GM23248 (cell line): ENCODE measurements around the gene HBA2. TPM values are rescaled to one million over a fixed set of nuclear protein-coding genes. Genes with fewer than 3 reads are reported as not detected.

Experiments used
- DNase-seq: peaks from one replicate; pipeline ENCODE4 v3.0.0-alpha.2; 2015
- H2AFZ ChIP-seq: fragments of 200-600 bp; sonication (generic); 2 replicates; pipeline ENCODE4 v1.6.1; 2016; ENCODE audit warnings: antibody characterized with exemption
- H3F3A ChIP-seq: fragments of 200-600 bp; sonication (generic); 2 replicates; pipeline ENCODE4 v1.6.1; 2016; ENCODE audit warnings: mild to moderate bottlenecking, antibody characterized with exemption, mixed run types; ENCODE audit not compliant: insufficient read depth
- H3K27ac ChIP-seq: fragments of 200-600 bp; sonication (generic); 2 replicates; pipeline ENCODE4 v1.5.1; 2016; ENCODE audit warnings: mild to moderate bottlenecking
- H3K27me3 ChIP-seq: fragments of 200-600 bp; sonication (generic); replicated peaks from 2 replicates; pipeline ENCODE4 v1.6.1; 2016; ENCODE audit warnings: mild to moderate bottlenecking; ENCODE audit not compliant: insufficient read depth
- H3K36me3 ChIP-seq: fragments of 200-600 bp; sonication (generic); 2 replicates; pipeline ENCODE4 v1.6.1; 2016; ENCODE audit warnings: low read depth, mild to moderate bottlenecking
- H3K4me1 ChIP-seq: fragments of 200-600 bp; sonication (generic); 2 replicates; pipeline ENCODE4 v1.6.1; 2016; ENCODE audit warnings: mild to moderate bottlenecking; ENCODE audit not compliant: insufficient read depth
- H3K4me2 ChIP-seq: fragments of 200-600 bp; sonication (generic); one replicate; pipeline ENCODE4 v1.6.1; 2016; ENCODE audit warnings: mild to moderate bottlenecking; ENCODE audit not compliant: unreplicated experiment
- H3K4me3 ChIP-seq: fragments of 200-600 bp; sonication (generic); 2 replicates; pipeline ENCODE4 v1.5.1; 2016; ENCODE audit warnings: mild to moderate bottlenecking
- H3K79me2 ChIP-seq: fragments of 200-600 bp; sonication (generic); 2 replicates; pipeline ENCODE4 v1.6.1; 2016; ENCODE audit warnings: mild to moderate bottlenecking; ENCODE audit not compliant: insufficient read depth
- H3K9ac ChIP-seq: fragments of 200-600 bp; sonication (generic); 2 replicates; pipeline ENCODE4 v1.6.1; 2016; ENCODE audit warnings: mild to moderate bottlenecking
- H3K9me2 ChIP-seq: fragments of 200-600 bp; sonication (generic); 2 replicates; pipeline ENCODE4 v1.6.1; 2016; ENCODE audit warnings: mixed run types, mild to moderate bottlenecking, moderate library complexity; ENCODE audit not compliant: insufficient read depth
- H3K9me3 ChIP-seq: fragments of 200-600 bp; sonication (generic); one replicate; pipeline ENCODE4 v1.6.1; 2017; ENCODE audit warnings: low read depth
- H4K20me1 ChIP-seq: fragments of 200-600 bp; sonication (generic); 2 replicates; pipeline ENCODE4 v1.6.0; 2016; ENCODE audit not compliant: insufficient read depth
- EZH2 ChIP-seq: fragments of 200-600 bp; sonication (generic); IDR thresholded peaks from 2 replicates; pipeline ENCODE4 v1.6.1; 2018; ENCODE audit warnings: antibody characterized with exemption, mild to moderate bottlenecking; ENCODE audit not compliant: insufficient read depth, poor library complexity, severe bottlenecking
- EZH2phosphoT487 ChIP-seq: fragments of 200-600 bp; sonication (generic); IDR thresholded peaks from 2 replicates; pipeline ENCODE4 v1.6.1; 2018; ENCODE audit warnings: antibody characterized with exemption, moderate library complexity, mild to moderate bottlenecking, low read depth; ENCODE audit not compliant: insufficient read depth
- WGBS, 2 experiments: methylation state at CpG; one replicate each; pipeline ENCODE4 v1.1.6; 2015 to 2017; ENCODE audit warnings: low lambda C conversion rate in 2 of 2, low coverage in 1 of 2; ENCODE audit errors: missing lambda C conversion rate in 2 of 2; 5-methylcytosine and 5-hydroxymethylcytosine counted together
- in situ Hi-C: fragments of 300-500 bp; cut with MboI; formaldehyde crosslinking; loops from 2 replicates; pipeline ENCODE4 v1.15.0; 2020
- polyA plus RNA-seq: library from polyadenylated mRNA; unstranded; fragments of >200 nt; fragmentation: Nextera tagmentation; extraction: Ambion mirVana; gene quantifications from 2 replicates; pipeline ENCODE4 v1.2.1, GENCODE V29; 2016
- total RNA-seq: library from RNA; depleted of rRNA; stranded (reverse); fragments of >200 nt; shearing (Covaris generic); gene quantifications from 2 replicates; pipeline ENCODE4 v1.2.3, GENCODE V29; 2014

Gene HBA2
- total and polyA plus RNA-seq, 2 experiments from 2014 or later, result not detected

GRCh38 chr16:191831-192230 lies 19.2 kb downstream of the HBA2 start:
- Histone ChIP-seq H3K9ac (0 out of 2 replicates have a peak overlapping the region, but pooled peaks have one; percentile 7), H3K4me2 (no peak overlapping the region), H3K27ac (no peak overlapping the region), H3K4me3 (no peak overlapping the region), H3F3A (no peaks in the 10 kb centered on the region), H3K79me2 (peaks cover 17% of the 10 kb centered on the region), H3K9me2 (no peaks in the 10 kb centered on the region), H3K9me3 (no peaks in the 10 kb centered on the region), H4K20me1 (no peaks in the 10 kb centered on the region), H3K27me3 (no peaks in the 10 kb centered on the region), H2AFZ (no peak overlapping the region), H3K4me1 (peaks cover 4% of the 10 kb centered on the region; the same call in 1 of the 2 replicates), H3K36me3 (peaks cover 45% of the 10 kb centered on the region)
- WGBS, 2 experiments, result 86 to 87% methylated on average over 4 of the region's 4 CpGs
- peak; percentile 34 for DNase-seq
- TF ChIP-seq EZH2 (no peak), EZH2phosphoT487 (no peak)
- in situ Hi-C loops, result no loop called here

- 94% methylated on average over 11 of the region's 11 CpGs for WGBS, 2 experiments
These were observed 20.0 kb downstream of the HBA2 start for GRCh38 chr16:192686-193085.

GRCh38 chr16:193441-193840 lies 20.8 kb downstream of the HBA2 start:
- Histone ChIP-seq H3K27me3 (no peaks in the 10 kb centered on the region), H3K4me2 (no peak overlapping the region), H3K9me2 (no peaks in the 10 kb centered on the region), H3F3A (no peaks in the 10 kb centered on the region), H2AFZ (no peak overlapping the region), H3K36me3 (peaks cover 49% of the 10 kb centered on the region), H3K9me3 (no peaks in the 10 kb centered on the region), H3K4me1 (peaks cover 4% of the 10 kb centered on the region; the same call in 1 of the 2 replicates), H3K27ac (no peak overlapping the region), H3K4me3 (no peak overlapping the region), H3K9ac (no peak overlapping the region), H3K79me2 (peaks cover 28% of the 10 kb centered on the region), H4K20me1 (no peaks in the 10 kb centered on the region)
- WGBS, 2 experiments, result 93 to 95% methylated on average over 15 of the region's 15 CpGs
- DNase-seq, result no peak
- in situ Hi-C loops, result no loop called here
- TF ChIP-seq EZH2, result no peak
- no peak for TF ChIP-seq EZH2phosphoT487

More at GRCh38 chr16:192686-193085, 20.0 kb downstream of the HBA2 start:
- no peaks in the 10 kb centered on the region for H4K20me1 ChIP-seq
- H3K4me3 ChIP-seq, result no peak overlapping the region
- peaks cover 25% of the 10 kb centered on the region for H3K79me2 ChIP-seq
- no peak overlapping the region for H3K27ac ChIP-seq
- H3K9ac ChIP-seq, result no peak overlapping the region
- H3K27me3 ChIP-seq, result no peaks in the 10 kb centered on the region
- TF ChIP-seq EZH2phosphoT487, result no peak
- TF ChIP-seq EZH2, result no peak
- H3K4me1 ChIP-seq, result peaks cover 4% of the 10 kb centered on the region; the same call in 1 of the 2 replicates
- no peak overlapping the region for H2AFZ ChIP-seq
- in situ Hi-C loops, result no loop called here
- H3F3A ChIP-seq, result no peaks in the 10 kb centered on the region
- no peak for DNase-seq
- H3K4me2 ChIP-seq, result no peak overlapping the region
- H3K36me3 ChIP-seq, result peaks cover 48% of the 10 kb centered on the region
- H3K9me3 ChIP-seq, result no peaks in the 10 kb centered on the region
- H3K9me2 ChIP-seq, result no peaks in the 10 kb centered on the region

GRCh38 chr16:194516-194915 lies 21.8 kb downstream of the HBA2 start:
- 94 to 96% methylated on average over 6 of the region's 6 CpGs for WGBS, 2 experiments

More at GRCh38 chr16:194516-194915, 21.8 kb downstream of the HBA2 start:
- Histone ChIP-seq H4K20me1 (no peaks in the 10 kb centered on the region), H3K4me2 (no peak overlapping the region), H3F3A (0 out of 2 replicates have a peak, but pooled peaks cover 4% of the 10 kb centered on the region), H3K27me3 (no peaks in the 10 kb centered on the region), H3K27ac (no peak overlapping the region), H3K36me3 (peaks cover 60% of the 10 kb centered on the region), H3K9me2 (no peaks in the 10 kb centered on the region), H3K9me3 (no peaks in the 10 kb centered on the region), H3K9ac (no peak overlapping the region), H3K4me1 (peaks cover 4% of the 10 kb centered on the region; the same call in 1 of the 2 replicates), H2AFZ (no peak overlapping the region), H3K79me2 (peaks cover 39% of the 10 kb centered on the region), H3K4me3 (no peak overlapping the region)
- no peak for DNase-seq
- TF ChIP-seq EZH2 (no peak), EZH2phosphoT487 (no peak)
- in situ Hi-C loops, result no loop called here
